MM.1S (cell line): ENCODE measurements around the gene CCDC27.

ENCODE experiments used
- CTCF ChIP-seq: fragments of 300-600 bp; sonication (generic); IDR thresholded peaks from 2 replicates; pipeline ENCODE4 v1.5.1; 2016; ENCODE audit warnings: antibody characterized with exemption, low read length, mixed read lengths
- EZH2 ChIP-seq: fragments of 300-600 bp; sonication (generic); optimal IDR thresholded peaks from 2 replicates; pipeline ENCODE3; 2017; ENCODE audit warnings: low read depth, mild to moderate bottlenecking, antibody characterized with exemption, low read length, mixed read lengths

GRCh38 chr1:3803905-3804626 is 51.8 kb downstream of the CCDC27 start:
- TF ChIP-seq EZH2 (no peak), CTCF (no peak)
